ENCODE data around the gene RDH13. TPM values are rescaled to one million over a fixed set of nuclear protein-coding genes. Genes with fewer than 3 reads are reported as not detected.

The RDH13 gene
- total RNA-seq, 1 experiment from 2014 or later, result 31.1 TPM

- POLR2A ChIA-PET, result no interaction called here
- CTCF ChIA-PET, result no interaction called here
- RAD21 ChIA-PET (ENCODE audit: low non-redundant PET in 1 of 2, low total read pairs in 2 of 2, uncharacterized antibody in 2 of 2, unreplicated experiment in 2 of 2), result no interaction called here
These were observed 26.9 kb downstream of the RDH13 start for GRCh38 chr19:55036058-55036457.

GRCh38 chr19:55034751-55035150 is 28.2 kb downstream of the RDH13 start:
- no peaks in the 10 kb centered on the region for H3K9me2 ChIP-seq (ENCODE audit: insufficient read depth)
- intact Hi-C loops (cut with micrococcal nuclease), result no loop called here
- no peaks in the 10 kb centered on the region for H3K4me1 ChIP-seq (ENCODE audit: control insufficient read depth in 1 of 2, insufficient read depth in 2 of 2, low read length in 2 of 2)
- H3K4me2 ChIP-seq (ENCODE audit: low read length), result no peak overlapping the region
- 0 out of 4 replicates have a peak, but pooled peaks cover 0 to 1% of the 10 kb centered on the region in 2 experiments for H3K36me3 ChIP-seq (ENCODE audit: control insufficient read depth in 1 of 2, insufficient read depth in 2 of 2, low read length in 2 of 2)
- H3K79me2 ChIP-seq (ENCODE audit: insufficient read depth, low read length), result peaks cover 90% of the 10 kb centered on the region
- H3K27me3 ChIP-seq (ENCODE audit: insufficient read depth, low read length), result no peaks in the 10 kb centered on the region
- DNase-seq (ENCODE audit: low read depth, low spot score) (no peak), ATAC-seq (no peak)
- H3K9ac ChIP-seq (ENCODE audit: low read length), result no peak overlapping the region
- TF ChIP-seq POLR2AphosphoS5 (IDR thresholded peaks at IDR 0.05; ENCODE audit: low read depth, low read length) (no peak), SP1 (IDR thresholded peaks at IDR 0.05; ENCODE audit: low read depth) (no peak), REST (IDR thresholded peaks at IDR 0.05; ENCODE audit: low read depth) (no peak), ZBTB33 (IDR thresholded peaks at IDR 0.05; ENCODE audit: extremely low read depth, insufficient replicate concordance, low read length) (no peak), ELF1 (IDR thresholded peaks at IDR 0.05; ENCODE audit: borderline replicate concordance, low read depth) (no peak), POLR2A (IDR thresholded peaks at IDR 0.05; ENCODE audit: borderline replicate concordance, extremely low read depth, insufficient read depth, insufficient read length) (no peak), EGR1 (IDR thresholded peaks at IDR 0.05; ENCODE audit: low read depth) (no peak), SIN3A (IDR thresholded peaks at IDR 0.05; ENCODE audit: low read depth) (no peak), YY1 (IDR thresholded peaks at IDR 0.05; ENCODE audit: extremely low read depth, insufficient replicate concordance, low read depth, low read length) (no peak), TCF7L2 (IDR thresholded peaks at IDR 0.05; ENCODE audit: borderline replicate concordance, extremely low read depth, insufficient read depth, insufficient read length) (no peak)
- H3K9me3 ChIP-seq (ENCODE audit: control insufficient read depth in 1 of 2, insufficient read depth in 1 of 2, low read depth in 1 of 2, low read length in 2 of 2), result no peaks in the 10 kb centered on the region
- H4K20me1 ChIP-seq (ENCODE audit: insufficient read depth), result peaks cover 7% of the 10 kb centered on the region; the same call in 1 of the 2 replicates
- no peak overlapping the region for H2AFZ ChIP-seq (ENCODE audit: low read depth, low read length, poor library complexity, severe bottlenecking)
- BruUV-seq (replicated peaks), result no TSS peak
- no peak overlapping the region for H3K4me3 ChIP-seq (replicated peaks in 1 of 2; ENCODE audit: low read depth in 1 of 2, low read length in 2 of 2)
- H3K27ac ChIP-seq (ENCODE audit: low read depth, low read length), result no peak overlapping the region
- ChIA-PET RAD21 (ENCODE audit: low non-redundant PET in 1 of 2, low total read pairs in 2 of 2, uncharacterized antibody in 2 of 2, unreplicated experiment in 2 of 2) (no interaction called here), CTCF (no interaction called here), POLR2A (no interaction called here)

More at GRCh38 chr19:55036058-55036457, 26.9 kb downstream of the RDH13 start:
- Histone ChIP-seq H3K27ac (ENCODE audit: low read depth, low read length) (no peak overlapping the region), H3K9me2 (ENCODE audit: insufficient read depth) (no peaks in the 10 kb centered on the region), H2AFZ (ENCODE audit: low read depth, low read length, poor library complexity, severe bottlenecking) (no peak overlapping the region), H3K4me1 (ENCODE audit: control insufficient read depth in 1 of 2, insufficient read depth in 2 of 2, low read length in 2 of 2) (no peaks in the 10 kb centered on the region), H3K36me3 (ENCODE audit: control insufficient read depth in 1 of 2, insufficient read depth in 2 of 2, low read length in 2 of 2) (0 out of 4 replicates have a peak, but pooled peaks cover 0 to 3% of the 10 kb centered on the region in 2 experiments), H3K9ac (ENCODE audit: low read length) (no peak overlapping the region), H3K4me2 (ENCODE audit: low read length) (no peak overlapping the region), H4K20me1 (ENCODE audit: insufficient read depth) (peaks cover 9% of the 10 kb centered on the region; the same call in 1 of the 2 replicates), H3K4me3 (replicated peaks in 1 of 2; ENCODE audit: low read depth in 1 of 2, low read length in 2 of 2) (no peak overlapping the region), H3K79me2 (ENCODE audit: insufficient read depth, low read length) (peaks cover 87% of the 10 kb centered on the region), H3K9me3 (ENCODE audit: control insufficient read depth in 1 of 2, insufficient read depth in 1 of 2, low read depth in 1 of 2, low read length in 2 of 2) (no peaks in the 10 kb centered on the region), H3K27me3 (ENCODE audit: insufficient read depth, low read length) (no peaks in the 10 kb centered on the region)
- TF ChIP-seq EZH2phosphoT487 (IDR thresholded peaks at IDR 0.05; ENCODE audit: borderline replicate concordance) (no peak), MAX (IDR thresholded peaks at IDR 0.05) (no peak), CBX3 (IDR thresholded peaks at IDR 0.05; ENCODE audit: low read depth) (no peak), FOSL1 (IDR thresholded peaks at IDR 0.05; ENCODE audit: low read depth) (no peak), YY1 (IDR thresholded peaks at IDR 0.05; ENCODE audit: extremely low read depth, insufficient replicate concordance, low read depth, low read length) (no peak), POLR2AphosphoS5 (IDR thresholded peaks at IDR 0.05; ENCODE audit: low read depth, low read length) (no peak), RAD21 (IDR thresholded peaks at IDR 0.05; ENCODE audit: low read depth) (no peak), ELF1 (IDR thresholded peaks at IDR 0.05; ENCODE audit: borderline replicate concordance, low read depth) (no peak), SRF (IDR thresholded peaks at IDR 0.05; ENCODE audit: low read depth) (no peak)
- DNase-seq (ENCODE audit: low read depth, low spot score), result no peak
- intact Hi-C loops (cut with micrococcal nuclease), result no loop called here
- no TSS peak for BruUV-seq (replicated peaks)
- no peak for ATAC-seq

Measured in HCT116 (cell line).